ENCODE data around the gene SLFN14. TPM values are rescaled to one million over a fixed set of nuclear protein-coding genes. Genes with fewer than 3 reads are reported as not detected.

SLFN14 gene
- polyA plus RNA-seq (2012; ENCODE audit: low read depth, missing spikeins), result 0.05 TPM

- no peak for DNase-seq (ENCODE audit: insufficient read length, low spot score)
- no peak for TF ChIP-seq POU2F2 (IDR thresholded peaks at IDR 0.05; ENCODE audit: low read depth, low read length)
- TF ChIP-seq POLR2A (IDR thresholded peaks at IDR 0.05; ENCODE audit: low read depth, low read length), result no peak
- no peak for TF ChIP-seq SPI1 (IDR thresholded peaks at IDR 0.05; ENCODE audit: low read depth, low read length)
- no peak for TF ChIP-seq POLR2AphosphoS5 (IDR thresholded peaks at IDR 0.05; ENCODE audit: low read depth, low read length)
- TF ChIP-seq TAF1 (IDR thresholded peaks at IDR 0.05; ENCODE audit: low read depth, low read length), result no peak
- no peak for TF ChIP-seq PAX5 (IDR thresholded peaks at IDR 0.05; ENCODE audit: insufficient read depth, low read length, severe bottlenecking)
- FAIRE-seq, result no peak
Observed at GRCh38 chr17:35560703-35561102, at the start of gene SLFN14. SLFN14 (minus strand) TSS chr17:35560819; CDS start chr17:35558062, 2,757 bp downstream.

- DNase-seq (ENCODE audit: insufficient read length, low spot score), result no peak
- TF ChIP-seq POLR2AphosphoS5 (IDR thresholded peaks at IDR 0.05; ENCODE audit: low read depth, low read length), result no peak
- no peak for FAIRE-seq
Observed at GRCh38 chr17:35609831-35610230, 49.2 kb upstream of the SLFN14 start.

GRCh38 chr17:35607239-35607847 lies 46.7 kb upstream of the SLFN14 start:
- FAIRE-seq (no peak), DNase-seq (ENCODE audit: insufficient read length, low spot score) (no peak)
- no peak for TF ChIP-seq POLR2A (IDR thresholded peaks at IDR 0.05; ENCODE audit: low read depth, low read length)
- no peak for TF ChIP-seq SPI1 (IDR thresholded peaks at IDR 0.05; ENCODE audit: low read depth, low read length)
- no peak for TF ChIP-seq POLR2AphosphoS5 (IDR thresholded peaks at IDR 0.05; ENCODE audit: low read depth, low read length)
- no peak for TF ChIP-seq TAF1 (IDR thresholded peaks at IDR 0.05; ENCODE audit: low read depth, low read length)
- no peak for TF ChIP-seq POU2F2 (IDR thresholded peaks at IDR 0.05; ENCODE audit: low read depth, low read length)
- no peak for TF ChIP-seq PAX5 (IDR thresholded peaks at IDR 0.05; ENCODE audit: insufficient read depth, low read length, severe bottlenecking)

GRCh38 chr17:35605678-35606077 lies 45.1 kb upstream of the SLFN14 start:
- FAIRE-seq (no peak), DNase-seq (ENCODE audit: insufficient read length, low spot score) (no peak)
- TF ChIP-seq SPI1 (IDR thresholded peaks at IDR 0.05; ENCODE audit: low read depth, low read length), result no peak
- no peak for TF ChIP-seq PAX5 (IDR thresholded peaks at IDR 0.05; ENCODE audit: insufficient read depth, low read length, severe bottlenecking)
- no peak for TF ChIP-seq POLR2A (IDR thresholded peaks at IDR 0.05; ENCODE audit: low read depth, low read length)
- no peak for TF ChIP-seq TAF1 (IDR thresholded peaks at IDR 0.05; ENCODE audit: low read depth, low read length)
- no peak for TF ChIP-seq POLR2AphosphoS5 (IDR thresholded peaks at IDR 0.05; ENCODE audit: low read depth, low read length)
- TF ChIP-seq POU2F2 (IDR thresholded peaks at IDR 0.05; ENCODE audit: low read depth, low read length), result no peak

GRCh38 chr17:35603674-35604073 lies 43.1 kb upstream of the SLFN14 start:
- FAIRE-seq (no peak), DNase-seq (ENCODE audit: insufficient read length, low spot score) (no peak)
- TF ChIP-seq SPI1 (IDR thresholded peaks at IDR 0.05; ENCODE audit: low read depth, low read length) (no peak), PAX5 (IDR thresholded peaks at IDR 0.05; ENCODE audit: insufficient read depth, low read length, severe bottlenecking) (no peak), POU2F2 (IDR thresholded peaks at IDR 0.05; ENCODE audit: low read depth, low read length) (no peak), POLR2AphosphoS5 (IDR thresholded peaks at IDR 0.05; ENCODE audit: low read depth, low read length) (no peak)

GRCh38 chr17:35597604-35598003 lies 37.0 kb upstream of the SLFN14 start:
- no peak for TF ChIP-seq PAX5 (IDR thresholded peaks at IDR 0.05; ENCODE audit: insufficient read depth, low read length, severe bottlenecking)
- no peak for TF ChIP-seq POLR2A (IDR thresholded peaks at IDR 0.05; ENCODE audit: low read depth, low read length)
- TF ChIP-seq POU2F2 (IDR thresholded peaks at IDR 0.05; ENCODE audit: low read depth, low read length), result no peak
- TF ChIP-seq POLR2AphosphoS5 (IDR thresholded peaks at IDR 0.05; ENCODE audit: low read depth, low read length), result no peak
- TF ChIP-seq SPI1 (IDR thresholded peaks at IDR 0.05; ENCODE audit: low read depth, low read length), result no peak
- TF ChIP-seq TAF1 (IDR thresholded peaks at IDR 0.05; ENCODE audit: low read depth, low read length), result no peak
- FAIRE-seq (no peak), DNase-seq (ENCODE audit: insufficient read length, low spot score) (no peak)

- TF ChIP-seq POLR2AphosphoS5 (IDR thresholded peaks at IDR 0.05; ENCODE audit: low read depth, low read length) (no peak), PAX5 (IDR thresholded peaks at IDR 0.05; ENCODE audit: insufficient read depth, low read length, severe bottlenecking) (no peak)
- FAIRE-seq (no peak), DNase-seq (ENCODE audit: insufficient read length, low spot score) (no peak)
Observed at GRCh38 chr17:35596530-35597233, 36.1 kb upstream of the SLFN14 start.

GRCh38 chr17:35596072-35596471 lies 35.5 kb upstream of the SLFN14 start:
- DNase-seq (ENCODE audit: insufficient read length, low spot score) (no peak), FAIRE-seq (no peak)
- TF ChIP-seq SPI1 (IDR thresholded peaks at IDR 0.05; ENCODE audit: low read depth, low read length), result no peak
- no peak for TF ChIP-seq PAX5 (IDR thresholded peaks at IDR 0.05; ENCODE audit: insufficient read depth, low read length, severe bottlenecking)
- TF ChIP-seq POLR2AphosphoS5 (IDR thresholded peaks at IDR 0.05; ENCODE audit: low read depth, low read length), result no peak
- TF ChIP-seq POU2F2 (IDR thresholded peaks at IDR 0.05; ENCODE audit: low read depth, low read length), result no peak
- TF ChIP-seq TAF1 (IDR thresholded peaks at IDR 0.05; ENCODE audit: low read depth, low read length), result no peak
- no peak for TF ChIP-seq POLR2A (IDR thresholded peaks at IDR 0.05; ENCODE audit: low read depth, low read length)

- TF ChIP-seq SPI1 (IDR thresholded peaks at IDR 0.05; ENCODE audit: low read depth, low read length) (no peak), POU2F2 (IDR thresholded peaks at IDR 0.05; ENCODE audit: low read depth, low read length) (no peak), PAX5 (IDR thresholded peaks at IDR 0.05; ENCODE audit: insufficient read depth, low read length, severe bottlenecking) (no peak), POLR2AphosphoS5 (IDR thresholded peaks at IDR 0.05; ENCODE audit: low read depth, low read length) (no peak), TAF1 (IDR thresholded peaks at IDR 0.05; ENCODE audit: low read depth, low read length) (no peak), POLR2A (IDR thresholded peaks at IDR 0.05; ENCODE audit: low read depth, low read length) (no peak)
- DNase-seq (ENCODE audit: insufficient read length, low spot score), result no peak
- FAIRE-seq, result peak; percentile 72
Observed at GRCh38 chr17:35588196-35588920, 27.7 kb upstream of the SLFN14 start.

Measured in GM12891 (cell line).